ENCODE data around the gene PLPP7.
"Not testable (repeated sequence)": the region's sequence is repeated elsewhere in the genome, so short reads cannot be mapped to it uniquely, and the experiment has no call there.

PLPP7 gene

DNA sequence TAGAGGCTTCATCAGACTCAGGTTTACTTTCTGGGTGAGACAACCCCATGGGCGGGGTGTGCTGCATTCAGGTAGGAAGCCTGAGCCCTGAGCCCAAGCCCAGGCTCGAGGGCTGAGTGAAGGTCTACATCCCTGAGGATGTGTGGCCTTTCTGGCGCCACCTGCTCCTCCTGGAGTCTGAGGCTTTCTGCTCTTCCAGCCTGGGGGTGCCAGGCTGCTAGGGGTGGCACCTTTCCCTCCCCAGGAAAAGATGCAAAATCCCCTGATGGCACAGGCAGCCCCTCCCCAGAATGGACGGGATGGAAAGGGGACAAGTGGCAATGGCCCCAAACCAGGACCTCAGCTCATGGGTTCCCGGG, 60.0 kb downstream of the PLPP7 start:
- Histone ChIP-seq H4K91ac (ENCODE audit: low read length) (peak overlapping the region; percentile 62), H3K79me1 (replicated peaks; ENCODE audit: low read length, poor library complexity, severe bottlenecking) (peaks cover 6% of the 10 kb centered on the region), H3K9ac (ENCODE audit: low read length) (peak overlapping the region; percentile 74), H3K9me3 (ENCODE audit: control insufficient read depth, low read length) (no peaks in the 10 kb centered on the region), H2BK120ac (ENCODE audit: low read depth, low read length) (no peak overlapping the region), H3K18ac (ENCODE audit: low read depth in 1 of 2, low read length in 2 of 2) (no peak overlapping the region), H3K23ac (ENCODE audit: low read length in 2 of 2) (no peak overlapping the region), H3K27ac (ENCODE audit: low read length, poor library complexity, severe bottlenecking) (no peak overlapping the region), H2BK5ac (ENCODE audit: low read depth, low read length, poor library complexity, severe bottlenecking) (no peak overlapping the region), H2BK15ac (ENCODE audit: low read depth, poor library complexity, severe bottlenecking) (peak overlapping the region; percentile 3), H2AK5ac (ENCODE audit: low read length, severe bottlenecking) (no peak overlapping the region), H3K36me3 (ENCODE audit: control insufficient read depth in 1 of 2, insufficient read depth in 2 of 2, low read depth in 1 of 2, low read length in 2 of 2) (no peaks in the 10 kb centered on the region), H3K27me3 (ENCODE audit: control insufficient read depth in 1 of 2, insufficient read depth in 1 of 2, low read length in 2 of 2) (peaks cover 4 to 6% of the 10 kb centered on the region in 2 experiments), H2BK12ac (ENCODE audit: low read length in 2 of 2) (peak overlapping the region in 1 of 2 experiments; percentile 6), H4K8ac (ENCODE audit: low read length) (peak overlapping the region; percentile 90), H3K4ac (ENCODE audit: low read depth in 1 of 2, low read length in 2 of 2) (no peak overlapping the region), H3K4me2 (ENCODE audit: low read length, poor library complexity, severe bottlenecking) (peak overlapping the region; percentile 69), H3K14ac (ENCODE audit: low read length in 2 of 2) (no peak overlapping the region), H3K4me1 (ENCODE audit: control insufficient read depth, insufficient read depth, low read depth, low read length) (peaks cover 14% of the 10 kb centered on the region), H3K4me3 (ENCODE audit: insufficient read depth in 1 of 2, low read depth in 1 of 2, low read length in 2 of 2) (peak overlapping the region; percentile 36 to 73), H2AFZ (ENCODE audit: low read depth, low read length) (peak overlapping the region; percentile 6)
- 65% methylated on average over 5 of the region's 5 CpGs for WGBS
- no peak for DNase-seq

- 8% methylated on average over 27 of the region's 27 CpGs for WGBS
These were observed 60.5 kb downstream of the PLPP7 start for GRCh38 chr9:131349881-131350563.

DNA sequence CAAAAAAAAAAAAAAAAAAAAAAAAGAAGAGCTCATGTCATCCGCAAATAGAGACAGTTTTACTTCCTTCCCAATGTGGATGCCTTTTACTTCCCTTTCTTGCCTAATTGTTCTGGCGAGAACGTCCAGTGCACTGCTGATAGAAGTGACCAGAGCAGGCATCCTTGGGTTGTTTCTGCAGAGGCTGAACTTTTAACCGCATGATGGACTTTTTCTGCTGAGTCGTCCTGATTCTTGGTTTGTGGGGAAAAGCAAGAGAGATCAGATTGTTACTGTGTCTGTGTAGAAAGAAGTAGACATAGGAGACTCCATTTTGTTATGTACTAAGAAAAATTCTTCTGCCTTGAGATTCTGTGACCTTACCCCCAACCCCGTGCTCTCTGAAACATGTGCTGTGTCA, 67.0 kb downstream of the PLPP7 start:
- H3K9me3 ChIP-seq (ENCODE audit: control insufficient read depth, low read length); H2AFZ ChIP-seq (ENCODE audit: low read depth, low read length); H3K79me1 ChIP-seq (replicated peaks; ENCODE audit: low read length, poor library complexity, severe bottlenecking); H3K4ac ChIP-seq (ENCODE audit: low read depth in 1 of 2, low read length in 2 of 2); H3K4me3 ChIP-seq (ENCODE audit: insufficient read depth in 1 of 2, low read depth in 1 of 2, low read length in 2 of 2); H3K4me2 ChIP-seq (ENCODE audit: low read length, poor library complexity, severe bottlenecking); H3K27me3 ChIP-seq (ENCODE audit: control insufficient read depth in 1 of 2, insufficient read depth in 1 of 2, low read length in 2 of 2); H2BK12ac ChIP-seq (ENCODE audit: low read length in 2 of 2); H3K36me3 ChIP-seq (ENCODE audit: control insufficient read depth in 1 of 2, insufficient read depth in 2 of 2, low read depth in 1 of 2, low read length in 2 of 2); H3K4me1 ChIP-seq (ENCODE audit: control insufficient read depth, insufficient read depth, low read depth, low read length); H2BK120ac ChIP-seq (ENCODE audit: low read depth, low read length); H3K27ac ChIP-seq (ENCODE audit: low read length, poor library complexity, severe bottlenecking); H2BK5ac ChIP-seq (ENCODE audit: low read depth, low read length, poor library complexity, severe bottlenecking); H3K9ac ChIP-seq (ENCODE audit: low read length); H4K91ac ChIP-seq (ENCODE audit: low read length); H3K18ac ChIP-seq (ENCODE audit: low read depth in 1 of 2, low read length in 2 of 2); H3K23ac ChIP-seq (ENCODE audit: low read length in 2 of 2); H4K8ac ChIP-seq (ENCODE audit: low read length); H2AK5ac ChIP-seq (ENCODE audit: low read length, severe bottlenecking); H2BK15ac ChIP-seq (ENCODE audit: low read depth, poor library complexity, severe bottlenecking); H3K14ac ChIP-seq (ENCODE audit: low read length in 2 of 2): not testable (repeated sequence)
- 72% methylated on average over 4 of the region's 6 CpGs for WGBS
- DNase-seq: peak; percentile 52

More at GRCh38 chr9:131349881-131350563, 60.5 kb downstream of the PLPP7 start:
- peak overlapping the region; percentile 69 for H3K4me2 ChIP-seq (ENCODE audit: low read length, poor library complexity, severe bottlenecking)
- H3K4me1 ChIP-seq (ENCODE audit: control insufficient read depth, insufficient read depth, low read depth, low read length): peaks cover 14% of the 10 kb centered on the region
- H2BK15ac ChIP-seq (ENCODE audit: low read depth, poor library complexity, severe bottlenecking): peak overlapping the region; percentile 3
- peak overlapping the region; percentile 74 for H3K9ac ChIP-seq (ENCODE audit: low read length)
- no peak overlapping the region for H3K27ac ChIP-seq (ENCODE audit: low read length, poor library complexity, severe bottlenecking)
- H4K91ac ChIP-seq (ENCODE audit: low read length): peak overlapping the region; percentile 62
- H3K4ac ChIP-seq (ENCODE audit: low read depth in 1 of 2, low read length in 2 of 2): peak overlapping the region; percentile 24 to 82
- peak overlapping the region; percentile 90 for H4K8ac ChIP-seq (ENCODE audit: low read length)
- DNase-seq: peak; percentile 81
- H3K18ac ChIP-seq (ENCODE audit: low read depth in 1 of 2, low read length in 2 of 2): peak overlapping the region; percentile 52 to 72
- no peak overlapping the region for H2AK5ac ChIP-seq (ENCODE audit: low read length, severe bottlenecking)
- no peak overlapping the region for H2BK12ac ChIP-seq (ENCODE audit: low read length in 2 of 2)
- peaks cover 4 to 6% of the 10 kb centered on the region in 2 experiments for H3K27me3 ChIP-seq (ENCODE audit: control insufficient read depth in 1 of 2, insufficient read depth in 1 of 2, low read length in 2 of 2)
- H2BK5ac ChIP-seq (ENCODE audit: low read depth, low read length, poor library complexity, severe bottlenecking): no peak overlapping the region
- no peak overlapping the region for H3K23ac ChIP-seq (ENCODE audit: low read length in 2 of 2)
- H3K9me3 ChIP-seq (ENCODE audit: control insufficient read depth, low read length): no peaks in the 10 kb centered on the region
- no peak overlapping the region for H2BK120ac ChIP-seq (ENCODE audit: low read depth, low read length)
- peak overlapping the region in 1 of 2 experiments; percentile 44 for H3K14ac ChIP-seq (ENCODE audit: low read length in 2 of 2)
- peaks cover 6% of the 10 kb centered on the region for H3K79me1 ChIP-seq (replicated peaks; ENCODE audit: low read length, poor library complexity, severe bottlenecking)
- H2AFZ ChIP-seq (ENCODE audit: low read depth, low read length): peak overlapping the region; percentile 6
- H3K4me3 ChIP-seq (ENCODE audit: insufficient read depth in 1 of 2, low read depth in 1 of 2, low read length in 2 of 2): peak overlapping the region; percentile 36 to 73
- no peaks in the 10 kb centered on the region for H3K36me3 ChIP-seq (ENCODE audit: control insufficient read depth in 1 of 2, insufficient read depth in 2 of 2, low read depth in 1 of 2, low read length in 2 of 2)

DNA sequence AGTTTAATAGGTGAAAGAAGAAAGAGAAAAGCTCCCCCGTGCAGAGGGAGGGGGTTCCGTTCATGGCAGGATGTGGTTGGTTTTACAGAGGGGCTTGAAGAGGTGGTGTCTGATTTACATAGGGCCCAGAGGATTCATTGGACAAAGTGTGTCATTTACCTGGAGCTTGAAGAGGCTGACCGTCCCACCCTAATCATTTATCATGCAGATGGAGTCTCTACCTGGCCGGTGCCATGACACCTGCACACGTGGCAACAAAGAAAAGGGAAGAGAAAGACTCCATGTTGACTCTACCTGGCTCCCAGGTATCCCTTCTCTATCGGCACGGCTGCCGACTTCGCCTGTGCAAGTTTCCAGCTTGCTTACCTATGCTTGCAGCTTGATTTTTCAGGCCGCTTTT, 69.0 kb downstream of the PLPP7 start:
- H3K4me1 ChIP-seq (ENCODE audit: control insufficient read depth, insufficient read depth, low read depth, low read length): peaks cover 10% of the 10 kb centered on the region
- 93% methylated on average over 9 of the region's 10 CpGs for WGBS
- H2AK5ac ChIP-seq (ENCODE audit: low read length, severe bottlenecking): no peak overlapping the region
- H3K4me3 ChIP-seq (ENCODE audit: insufficient read depth in 1 of 2, low read depth in 1 of 2, low read length in 2 of 2): no peak overlapping the region
- H2BK12ac ChIP-seq (ENCODE audit: low read length in 2 of 2): no peak overlapping the region
- H3K23ac ChIP-seq (ENCODE audit: low read length in 2 of 2): no peak overlapping the region
- no peaks in the 10 kb centered on the region for H3K27me3 ChIP-seq (ENCODE audit: control insufficient read depth in 1 of 2, insufficient read depth in 1 of 2, low read length in 2 of 2)
- no peak overlapping the region for H2BK120ac ChIP-seq (ENCODE audit: low read depth, low read length)
- H2BK5ac ChIP-seq (ENCODE audit: low read depth, low read length, poor library complexity, severe bottlenecking): no peak overlapping the region
- H2AFZ ChIP-seq (ENCODE audit: low read depth, low read length): no peak overlapping the region
- no peaks in the 10 kb centered on the region for H3K36me3 ChIP-seq (ENCODE audit: control insufficient read depth in 1 of 2, insufficient read depth in 2 of 2, low read depth in 1 of 2, low read length in 2 of 2)
- DNase-seq: no peak
- no peak overlapping the region for H3K14ac ChIP-seq (ENCODE audit: low read length in 2 of 2)
- no peak overlapping the region for H4K91ac ChIP-seq (ENCODE audit: low read length)
- no peak overlapping the region for H3K27ac ChIP-seq (ENCODE audit: low read length, poor library complexity, severe bottlenecking)
- H3K9ac ChIP-seq (ENCODE audit: low read length): no peak overlapping the region
- H4K8ac ChIP-seq (ENCODE audit: low read length): no peak overlapping the region
- H3K4ac ChIP-seq (ENCODE audit: low read depth in 1 of 2, low read length in 2 of 2): no peak overlapping the region
- H2BK15ac ChIP-seq (ENCODE audit: low read depth, poor library complexity, severe bottlenecking): no peak overlapping the region
- H3K4me2 ChIP-seq (ENCODE audit: low read length, poor library complexity, severe bottlenecking): no peak overlapping the region
- no peak overlapping the region for H3K18ac ChIP-seq (ENCODE audit: low read depth in 1 of 2, low read length in 2 of 2)
- no peaks in the 10 kb centered on the region for H3K79me1 ChIP-seq (replicated peaks; ENCODE audit: low read length, poor library complexity, severe bottlenecking)
- no peaks in the 10 kb centered on the region for H3K9me3 ChIP-seq (ENCODE audit: control insufficient read depth, low read length)

All from mesenchymal stem cell (in vitro differentiated cells and primary cell).